ENCODE data around the gene PNPLA7.

PNPLA7 gene

DNA sequence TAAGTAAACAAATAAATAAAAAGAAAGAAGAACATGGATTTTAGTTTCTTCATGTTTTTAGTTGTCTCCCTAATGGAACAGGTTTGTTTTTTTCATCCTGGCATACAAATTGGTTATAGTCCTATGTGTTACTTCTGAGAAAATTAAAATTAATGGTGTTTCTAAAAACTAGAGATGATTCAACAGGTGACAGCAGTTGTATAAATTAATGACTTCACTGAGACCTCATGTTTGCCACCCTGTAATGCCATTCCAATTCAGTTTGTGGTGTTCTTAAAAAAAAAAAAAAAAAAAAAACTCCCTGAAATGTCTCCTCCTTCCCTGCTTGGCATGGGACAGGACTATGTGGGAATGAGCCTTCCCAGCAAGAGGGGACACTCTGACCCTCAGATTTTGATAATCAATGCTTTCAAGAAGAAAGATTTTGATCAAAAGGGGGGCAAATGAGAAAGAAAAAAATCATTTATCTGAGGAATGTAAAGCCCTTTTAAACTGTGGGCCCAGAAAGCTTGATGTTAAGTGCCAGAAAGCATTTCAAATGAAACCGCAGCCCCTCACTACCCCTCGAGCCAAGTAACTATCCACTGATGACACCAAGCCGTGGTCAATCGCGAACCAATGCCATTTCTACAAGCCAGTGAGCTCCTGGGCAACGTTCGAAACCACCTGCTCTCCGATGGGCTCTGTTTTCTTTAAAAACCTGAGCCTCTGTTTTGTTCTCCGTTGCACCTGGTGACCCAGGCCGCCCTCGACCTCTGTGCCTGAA lies 128.2 kb downstream of the PNPLA7 start:
- CTCF ChIA-PET, result interaction anchor here (1.1 kb wide), 1 partner anchor 10 kb away, joined by 3 read pairs; no protein-coding TSS in a partner anchor
- POLR2A ChIA-PET, result interaction anchor here (0.6 to 2.4 kb wide), 11 partner anchors 7 to 181 kb away, joined by 3 to 18 read pairs (median 4); partner anchors contain the start of genes ENTPD8, MRPL41, NRARP and TUBB4B
- DNase-seq (ENCODE audit: extremely low spot score), result no peak
- TF ChIP-seq FOXA1 (IDR thresholded peaks at IDR 0.05) (no peak), ELF4 (IDR thresholded peaks at IDR 0.05) (no peak), BHLHE40 (IDR thresholded peaks at IDR 0.05; ENCODE audit: borderline replicate concordance) (no peak)
- TF ChIP-seq, protein P1, sequence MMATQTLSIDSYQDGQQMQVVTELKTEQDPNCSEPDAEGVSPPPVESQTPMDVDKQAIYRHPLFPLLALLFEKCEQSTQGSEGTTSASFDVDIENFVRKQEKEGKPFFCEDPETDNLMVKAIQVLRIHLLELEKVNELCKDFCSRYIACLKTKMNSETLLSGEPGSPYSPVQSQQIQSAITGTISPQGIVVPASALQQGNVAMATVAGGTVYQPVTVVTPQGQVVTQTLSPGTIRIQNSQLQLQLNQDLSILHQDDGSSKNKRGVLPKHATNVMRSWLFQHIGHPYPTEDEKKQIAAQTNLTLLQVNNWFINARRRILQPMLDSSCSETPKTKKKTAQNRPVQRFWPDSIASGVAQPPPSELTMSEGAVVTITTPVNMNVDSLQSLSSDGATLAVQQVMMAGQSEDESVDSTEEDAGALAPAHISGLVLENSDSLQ (IDR thresholded peaks at IDR 0.05), result no peak

DNA sequence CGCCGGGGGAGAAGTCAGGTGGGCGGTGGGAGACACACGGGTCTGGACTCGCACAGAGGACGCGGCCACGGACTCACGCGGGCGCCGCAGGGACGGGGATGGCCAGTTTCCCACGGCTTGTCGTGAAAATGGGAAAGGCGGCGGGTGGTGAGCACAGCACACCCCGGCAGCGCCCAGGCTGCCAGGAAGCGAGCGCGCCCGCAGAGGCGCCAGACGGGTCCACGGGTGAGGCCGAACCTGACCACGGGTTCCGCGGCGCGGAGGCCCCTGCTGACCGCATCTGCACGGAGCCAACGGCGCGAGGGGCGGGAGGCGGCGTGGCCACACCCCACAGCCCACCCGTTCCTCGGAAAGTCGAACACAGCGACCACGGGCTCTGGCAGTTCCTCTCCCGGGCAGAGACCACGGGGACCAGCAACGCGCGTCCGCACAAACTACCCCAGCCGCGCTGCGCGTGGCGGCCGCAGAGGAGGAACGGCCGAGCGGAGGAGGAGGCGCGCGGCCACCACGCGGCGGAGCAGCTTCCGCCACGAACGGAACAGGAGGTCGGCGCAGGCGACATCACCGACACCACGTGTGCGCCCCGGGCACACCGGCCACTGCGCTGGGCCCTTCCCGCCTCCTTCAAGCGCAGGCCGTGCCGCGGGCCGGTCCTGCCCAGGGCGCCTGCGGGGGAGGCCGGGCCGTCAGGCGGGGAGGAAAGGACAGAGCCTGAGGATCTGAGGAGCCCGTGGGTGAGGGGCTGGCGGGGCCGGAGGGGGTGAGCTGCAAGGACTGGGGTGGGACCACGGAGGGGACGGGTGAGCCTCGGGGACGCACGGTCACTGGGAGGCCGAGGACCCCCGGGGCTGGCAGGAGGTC lies 132.8 kb downstream of the PNPLA7 start:
- TF ChIP-seq FOXA1 (IDR thresholded peaks at IDR 0.05) (no peak), SUZ12 (IDR thresholded peaks at IDR 0.05) (no peak), BHLHE40 (IDR thresholded peaks at IDR 0.05; ENCODE audit: borderline replicate concordance) (no peak), FOXK2 (IDR thresholded peaks at IDR 0.05) (no peak), ZNF384 (IDR thresholded peaks at IDR 0.05) (no peak), ARNT (IDR thresholded peaks at IDR 0.05) (no peak), SP1 (IDR thresholded peaks at IDR 0.05) (no peak), L3MBTL2 (conservative IDR thresholded peaks at IDR 0.05) (no peak), FOXM1 (IDR thresholded peaks at IDR 0.05; ENCODE audit: borderline replicate concordance) (no peak), ELF4 (IDR thresholded peaks at IDR 0.05) (no peak), CTBP1 (IDR thresholded peaks at IDR 0.05; ENCODE audit: borderline replicate concordance) (no peak), LEF1 (IDR thresholded peaks at IDR 0.05; ENCODE audit: borderline replicate concordance) (no peak), NFRKB (IDR thresholded peaks at IDR 0.05) (no peak), HDGF (IDR thresholded peaks at IDR 0.05; ENCODE audit: borderline replicate concordance) (no peak), TARDBP (IDR thresholded peaks at IDR 0.05) (no peak)
- TF ChIP-seq, protein P1 (IDR thresholded peaks at IDR 0.05), result no peak
- POLR2A ChIA-PET, result no interaction called here
- no peak for DNase-seq (ENCODE audit: extremely low spot score)
- CTCF ChIA-PET, result no interaction called here

DNA sequence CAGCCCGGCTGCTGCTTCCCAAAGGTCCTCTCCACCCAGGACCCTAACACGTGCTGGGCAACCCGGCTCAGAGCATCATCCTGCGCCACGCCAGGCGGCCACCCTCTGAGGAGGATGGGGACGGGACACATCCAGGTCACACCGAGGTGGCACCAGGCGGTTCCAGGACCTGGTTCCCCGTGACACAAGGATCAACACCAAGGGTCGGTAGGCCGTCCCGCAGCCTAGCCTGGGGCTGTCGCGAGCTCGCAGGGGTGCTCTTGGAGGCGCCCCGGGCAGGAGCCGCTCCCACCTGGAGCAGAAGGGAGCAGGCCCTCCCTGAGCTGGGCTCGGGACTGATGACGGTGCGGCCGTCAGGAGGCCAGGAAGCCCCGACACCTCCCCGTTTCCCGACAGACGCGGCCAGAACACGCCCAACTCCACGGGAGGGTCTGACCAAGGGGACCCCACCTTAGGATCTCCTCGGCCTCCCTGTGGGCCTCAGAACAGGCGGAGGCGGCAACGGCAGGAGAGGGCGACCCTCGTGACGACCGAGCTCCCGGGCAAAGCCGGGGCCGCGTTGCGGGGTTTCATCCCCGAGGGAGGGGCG lies 133.5 kb downstream of the PNPLA7 start:
- TF ChIP-seq BHLHE40 (IDR thresholded peaks at IDR 0.05; ENCODE audit: borderline replicate concordance), result no peak
- TF ChIP-seq ZNF384 (IDR thresholded peaks at IDR 0.05), result no peak
- TF ChIP-seq, protein P1 (IDR thresholded peaks at IDR 0.05), result no peak
- no peak for TF ChIP-seq TARDBP (IDR thresholded peaks at IDR 0.05)
- no peak for TF ChIP-seq ELF4 (IDR thresholded peaks at IDR 0.05)
- TF ChIP-seq NFRKB (IDR thresholded peaks at IDR 0.05), result no peak
- DNase-seq (ENCODE audit: extremely low spot score), result no peak
- ChIA-PET CTCF (no interaction called here), POLR2A (no interaction called here)

DNA sequence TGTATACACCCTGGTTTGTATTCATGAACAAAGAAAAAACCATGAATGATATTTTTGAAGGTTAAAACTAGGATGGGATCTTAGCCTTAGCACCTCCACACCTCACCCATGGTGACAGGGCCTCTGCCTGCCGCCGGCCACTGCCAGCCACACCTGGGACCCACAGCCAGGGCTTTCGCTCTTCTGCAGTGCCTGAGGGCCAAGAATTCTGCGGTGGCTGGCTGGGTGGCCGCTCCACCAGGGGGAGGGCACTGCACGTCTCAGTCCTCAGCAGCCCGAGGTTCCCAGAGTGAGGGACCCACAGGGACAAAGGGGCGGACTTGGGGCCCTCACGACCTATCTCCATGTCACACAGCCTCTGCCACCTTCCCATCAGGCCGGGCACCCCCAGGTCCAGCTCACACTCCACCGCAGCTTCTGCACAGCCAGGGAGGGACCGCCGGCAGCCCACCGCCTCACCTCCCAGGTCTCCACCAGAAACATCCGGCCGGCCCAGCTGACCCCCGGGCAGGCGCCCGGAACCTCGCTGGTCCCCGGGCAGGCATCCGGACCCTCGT lies 134.1 kb downstream of the PNPLA7 start:
- TF ChIP-seq, protein P1 (IDR thresholded peaks at IDR 0.05), result no peak
- no peak for TF ChIP-seq SUZ12 (IDR thresholded peaks at IDR 0.05)
- no peak for TF ChIP-seq SP1 (IDR thresholded peaks at IDR 0.05)
- TF ChIP-seq TARDBP (IDR thresholded peaks at IDR 0.05), result no peak
- TF ChIP-seq ARNT (IDR thresholded peaks at IDR 0.05), result no peak
- POLR2A ChIA-PET, result no interaction called here
- CTCF ChIA-PET, result no interaction called here
- DNase-seq (ENCODE audit: extremely low spot score), result no peak

DNA sequence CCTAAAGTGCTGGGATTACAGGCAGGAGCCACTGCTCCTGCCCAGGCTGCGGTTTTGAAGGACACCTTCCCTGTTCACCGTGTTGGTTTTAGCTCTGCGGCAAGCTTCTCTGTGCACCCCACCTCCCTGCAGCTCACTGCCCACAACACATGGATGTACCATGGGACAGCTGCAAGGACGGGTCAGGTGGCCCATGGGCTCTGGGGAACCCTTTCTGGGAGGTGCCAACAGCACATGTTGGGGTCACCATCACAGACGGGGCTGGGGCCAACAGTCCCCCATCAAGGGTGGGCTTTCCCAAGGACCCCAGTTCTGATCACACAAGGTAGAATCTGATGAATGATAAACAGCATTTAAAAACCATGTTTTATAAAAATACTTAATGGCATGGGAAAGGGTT lies 134.8 kb downstream of the PNPLA7 start:
- POLR2A ChIA-PET, result interaction anchor here (1.1 kb wide), 1 partner anchor 7 kb away, joined by 3 read pairs; no protein-coding TSS in a partner anchor
- TF ChIP-seq TARDBP (IDR thresholded peaks at IDR 0.05) (no peak), FOXM1 (IDR thresholded peaks at IDR 0.05; ENCODE audit: borderline replicate concordance) (no peak), ARNT (IDR thresholded peaks at IDR 0.05) (no peak), CTBP1 (IDR thresholded peaks at IDR 0.05; ENCODE audit: borderline replicate concordance) (no peak), BHLHE40 (IDR thresholded peaks at IDR 0.05; ENCODE audit: borderline replicate concordance) (no peak), L3MBTL2 (conservative IDR thresholded peaks at IDR 0.05) (no peak), HDGF (IDR thresholded peaks at IDR 0.05; ENCODE audit: borderline replicate concordance) (no peak), LEF1 (IDR thresholded peaks at IDR 0.05; ENCODE audit: borderline replicate concordance) (no peak), SUZ12 (IDR thresholded peaks at IDR 0.05) (no peak), NFRKB (IDR thresholded peaks at IDR 0.05) (no peak), FOXA1 (IDR thresholded peaks at IDR 0.05) (no peak), SP1 (IDR thresholded peaks at IDR 0.05) (no peak), ELF4 (IDR thresholded peaks at IDR 0.05) (no peak), FOXK2 (IDR thresholded peaks at IDR 0.05) (no peak)
- TF ChIP-seq, protein P1 (IDR thresholded peaks at IDR 0.05), result no peak

More for the DNA sequence above, 134.8 kb downstream of the PNPLA7 start:
- no peak for DNase-seq (ENCODE audit: extremely low spot score)
- CTCF ChIA-PET, result no interaction called here

Data from HEK293T (cell line).